Upper lobe of left lung (tissue), 6 donors: ENCODE data around the gene ESR2. TPM values are rescaled to one million over a fixed set of nuclear protein-coding genes. Genes with fewer than 3 reads are reported as not detected.

Experiments used
- ATAC-seq, 2 donors: fragments of 200-7000 bp; cut with Tn5 transposase; one replicate each; pipeline ENCODE4 v1.9.1; 2022; ENCODE audit warnings: mild to moderate bottlenecking in 2 of 2, moderate library complexity in 2 of 2; ENCODE audit not compliant: low FRiP score in 2 of 2
- DNase-seq, 2 donors: peaks; one replicate each; pipeline ENCODE4 v3.0.0-alpha.2; 2019 to 2020
- H3K27ac ChIP-seq, 4 donors: fragments of 200-600 bp; sonication (generic); one replicate each; pipeline ENCODE4 v1.5.1; 2016 to 2019
- H3K27me3 ChIP-seq, 4 donors: fragments of 200-600 bp; sonication (generic); one replicate each; pipeline ENCODE4 v1.5.1; 2017 to 2019
- H3K36me3 ChIP-seq, 4 donors: fragments of 200-600 bp; sonication (generic); one replicate each; pipeline ENCODE4 v1.5.1; 2016 to 2019
- H3K4me1 ChIP-seq, 4 donors: fragments of 200-600 bp; sonication (generic); one replicate each; pipeline ENCODE4 v1.5.1; 2018 to 2019
- H3K4me3 ChIP-seq, 4 donors: fragments of 200-600 bp; sonication (generic); one replicate each; pipeline ENCODE4 v1.5.1; 2017 to 2019; ENCODE audit warnings: mild to moderate bottlenecking in 2 of 4, moderate library complexity in 1 of 4
- H3K9me3 ChIP-seq, 4 donors: fragments of 200-600 bp; sonication (generic); one replicate each; pipeline ENCODE4 v1.5.1; 2018 to 2019
- CTCF ChIP-seq, 6 experiments: fragments of 450-650 bp in 4 of 6; fragments of 200-600 bp in 2 of 6; sonication (generic) in 2 of 6; IDR thresholded peaks; one replicate each; pipeline ENCODE4 v1.5.1; 2016 to 2019; ENCODE audit warnings: antibody characterized with exemption in 6 of 6
- EP300 ChIP-seq, 4 donors: sonication (generic); formaldehyde crosslinking; IDR thresholded peaks; one replicate each; pipeline ENCODE4 v1.5.1; 2017; ENCODE audit warnings: antibody characterized with exemption in 4 of 4, control low read depth in 2 of 4
- POLR2A ChIP-seq, 4 donors: fragments of 450-650 bp; IDR thresholded peaks; one replicate each; pipeline ENCODE4 v1.5.1; 2016 to 2017; ENCODE audit warnings: antibody characterized with exemption in 4 of 4, mild to moderate bottlenecking in 2 of 4
- POLR2AphosphoS5 ChIP-seq, 2 donors: sonication (generic); formaldehyde crosslinking; IDR thresholded peaks; one replicate each; pipeline ENCODE4 v1.5.1; 2017; ENCODE audit warnings: antibody characterized with exemption in 2 of 2
- WGBS, 2 donors: methylation state at CpG; one replicate each; pipeline ENCODE4 v1.1.5; 2017 to 2018; 5-methylcytosine and 5-hydroxymethylcytosine counted together
- total RNA-seq, 6 donors: library from RNA; depleted of rRNA in 4 of 6; stranded (reverse); fragments of >200 nt in 4 of 6; gene quantifications; one replicate each; pipeline versions ENCODE4 v1.1.0 to v1.2.1, GENCODE V29; 2016 to 2021
- donor health status: DM: no; HTN: no; CAD: no; lungs with moderate emphysema.
- donor health status: DM: no; HTN: yes; CAD: no; lungs with severe emphysema.

Gene ESR2
- total RNA-seq, 6 donors from 2014 or later = 0.20 to 3.6 (median 0.86) TPM; not detected in 1

- H3K4me1 ChIP-seq = no peaks in the 10 kb centered on the region
- H3K4me3 ChIP-seq = no peak overlapping the region
- no peaks in the 10 kb centered on the region for H3K9me3 ChIP-seq
- ATAC-seq = no peak
- peaks cover 12 to 94% (median 37%) of the 10 kb centered on the region in 4 donors for H3K36me3 ChIP-seq
- TF ChIP-seq POLR2AphosphoS5 (IDR thresholded peaks at IDR 0.05) = no peak
- TF ChIP-seq CTCF (IDR thresholded peaks at IDR 0.05) = peak in 1 of 6 experiments; percentile 9
- TF ChIP-seq POLR2A (IDR thresholded peaks at IDR 0.05) = no peak
- H3K27me3 ChIP-seq = no peaks in the 10 kb centered on the region
- WGBS, 2 donors = 89% methylated on average over 9 of the region's 9 CpGs
- H3K27ac ChIP-seq = no peak overlapping the region
- no peak for DNase-seq
Observed at GRCh38 chr14:64137657-64138290, 156.4 kb downstream of the ESR2 start.

- ATAC-seq (no peak), DNase-seq (no peak)
- Histone ChIP-seq H3K27ac (no peak overlapping the region), H3K9me3 (no peaks in the 10 kb centered on the region), H3K4me1 (no peaks in the 10 kb centered on the region), H3K27me3 (no peaks in the 10 kb centered on the region), H3K36me3 (peaks cover 15 to 100% (median 53%) of the 10 kb centered on the region in 4 donors), H3K4me3 (no peak overlapping the region)
- 90 to 91% methylated on average over 6 of the region's 6 CpGs for WGBS, 2 donors
- TF ChIP-seq CTCF (IDR thresholded peaks at IDR 0.05) (no peak), POLR2AphosphoS5 (IDR thresholded peaks at IDR 0.05) (no peak), EP300 (IDR thresholded peaks at IDR 0.05) (no peak), POLR2A (IDR thresholded peaks at IDR 0.05) (no peak)
Observed at GRCh38 chr14:64126548-64126947, 167.6 kb downstream of the ESR2 start.

GRCh38 chr14:64125270-64125669 is 168.9 kb downstream of the ESR2 start:
- Histone ChIP-seq H3K27ac (no peak overlapping the region), H3K9me3 (no peaks in the 10 kb centered on the region), H3K4me3 (no peak overlapping the region), H3K27me3 (no peaks in the 10 kb centered on the region), H3K36me3 (peaks cover 15 to 100% (median 55%) of the 10 kb centered on the region in 4 donors), H3K4me1 (no peaks in the 10 kb centered on the region)
- DNase-seq = no peak
- 91 to 95% methylated on average over 2 of the region's 2 CpGs for WGBS, 2 donors
- no peak for ATAC-seq
- TF ChIP-seq POLR2AphosphoS5 (IDR thresholded peaks at IDR 0.05) (no peak), POLR2A (IDR thresholded peaks at IDR 0.05) (no peak)

DNA sequence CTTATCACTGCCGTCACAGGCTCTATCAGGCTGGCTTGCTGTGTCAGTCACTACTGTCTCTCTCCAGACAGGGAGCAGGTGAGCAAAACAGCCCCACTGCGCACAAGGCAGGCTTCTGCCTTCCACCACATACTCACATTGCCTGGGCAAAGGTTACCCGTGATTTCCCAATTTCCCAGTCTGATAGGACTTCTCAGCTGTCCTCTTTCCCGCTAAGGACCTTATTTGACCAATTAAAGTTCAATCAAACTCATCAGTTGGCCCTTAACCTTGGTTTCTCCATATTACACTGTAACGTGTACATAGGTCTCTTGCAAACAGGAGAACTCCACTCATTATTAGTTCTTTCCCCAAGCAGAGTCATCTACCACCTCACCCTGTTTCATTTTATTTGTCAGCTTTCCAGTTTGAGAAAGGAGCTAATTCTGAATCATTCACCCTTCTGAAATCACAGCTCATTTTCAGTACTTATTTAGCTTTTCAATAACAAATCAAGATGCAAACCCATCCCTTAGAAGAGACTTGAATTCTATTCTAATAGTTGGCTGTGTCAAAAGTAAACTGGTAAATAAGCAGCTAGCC is 170.8 kb downstream of the ESR2 start:
- Histone ChIP-seq H3K4me3 (no peak overlapping the region), H3K36me3 (peaks cover 15 to 94% (median 43%) of the 10 kb centered on the region in 4 donors), H3K27ac (no peak overlapping the region), H3K27me3 (no peaks in the 10 kb centered on the region), H3K4me1 (no peaks in the 10 kb centered on the region), H3K9me3 (no peaks in the 10 kb centered on the region)
- TF ChIP-seq EP300 (IDR thresholded peaks at IDR 0.05) = no peak
- no peak for TF ChIP-seq POLR2AphosphoS5 (IDR thresholded peaks at IDR 0.05)
- no peak for TF ChIP-seq POLR2A (IDR thresholded peaks at IDR 0.05)
- no peak for TF ChIP-seq CTCF (IDR thresholded peaks at IDR 0.05)
- 93 to 97% methylated on average over 5 of the region's 5 CpGs for WGBS, 2 donors
- DNase-seq (no peak), ATAC-seq (no peak)

- Histone ChIP-seq H3K9me3 (no peaks in the 10 kb centered on the region), H3K4me1 (no peaks in the 10 kb centered on the region), H3K36me3 (peaks cover 7 to 86% (median 36%) of the 10 kb centered on the region in 4 donors), H3K27ac (no peak overlapping the region), H3K27me3 (no peaks in the 10 kb centered on the region), H3K4me3 (no peak overlapping the region)
- TF ChIP-seq CTCF (IDR thresholded peaks at IDR 0.05) (no peak), POLR2AphosphoS5 (IDR thresholded peaks at IDR 0.05) (no peak), EP300 (IDR thresholded peaks at IDR 0.05) (no peak), POLR2A (IDR thresholded peaks at IDR 0.05) (no peak)
- ATAC-seq (no peak), DNase-seq (no peak)
Observed at GRCh38 chr14:64119980-64120379, 174.2 kb downstream of the ESR2 start.
